OCI-LY7 (cell line): Measurements from ENCODE around the gene CRYGN.

Experiments
- EZH2phosphoT487 ChIP-seq: fragments of 200-600 bp; sonication (generic); IDR thresholded peaks from 2 replicates; pipeline ENCODE4 v1.6.1; 2018; ENCODE audit warnings: low read depth, borderline replicate concordance, mild to moderate bottlenecking, mixed run types, antibody characterized with exemption, low read length, moderate library complexity, mixed read lengths
- TF ChIP-seq, protein P1 (sequence below): fragments of 200-600 bp; sonication (generic); conservative IDR thresholded peaks from 2 replicates; pipeline ENCODE4 v1.5.1; 2014; ENCODE audit warnings: mild to moderate bottlenecking, antibody characterized with exemption, low read length, moderate library complexity, mixed read lengths

DNA sequence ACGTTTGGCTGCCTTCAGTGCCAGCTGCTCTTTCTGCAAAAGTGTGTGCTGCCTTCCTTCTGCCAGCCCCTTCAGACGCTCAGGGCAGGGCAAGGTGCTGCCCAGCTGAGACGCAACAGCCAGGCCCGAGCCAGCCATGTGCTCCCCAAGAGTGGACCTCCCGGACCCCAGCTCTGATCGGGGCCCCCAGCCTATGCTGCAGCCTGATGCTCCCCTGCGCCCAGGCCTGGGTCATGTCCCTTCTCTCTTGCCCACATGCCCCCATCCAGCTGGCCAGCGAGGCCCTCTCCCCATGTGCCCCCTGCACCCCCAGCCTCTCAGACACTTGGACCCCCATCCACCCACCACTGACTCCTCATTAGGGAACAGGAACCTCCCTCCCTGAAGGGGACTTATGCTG, 47.9 kb downstream of the CRYGN start:
- TF ChIP-seq, protein P1, sequence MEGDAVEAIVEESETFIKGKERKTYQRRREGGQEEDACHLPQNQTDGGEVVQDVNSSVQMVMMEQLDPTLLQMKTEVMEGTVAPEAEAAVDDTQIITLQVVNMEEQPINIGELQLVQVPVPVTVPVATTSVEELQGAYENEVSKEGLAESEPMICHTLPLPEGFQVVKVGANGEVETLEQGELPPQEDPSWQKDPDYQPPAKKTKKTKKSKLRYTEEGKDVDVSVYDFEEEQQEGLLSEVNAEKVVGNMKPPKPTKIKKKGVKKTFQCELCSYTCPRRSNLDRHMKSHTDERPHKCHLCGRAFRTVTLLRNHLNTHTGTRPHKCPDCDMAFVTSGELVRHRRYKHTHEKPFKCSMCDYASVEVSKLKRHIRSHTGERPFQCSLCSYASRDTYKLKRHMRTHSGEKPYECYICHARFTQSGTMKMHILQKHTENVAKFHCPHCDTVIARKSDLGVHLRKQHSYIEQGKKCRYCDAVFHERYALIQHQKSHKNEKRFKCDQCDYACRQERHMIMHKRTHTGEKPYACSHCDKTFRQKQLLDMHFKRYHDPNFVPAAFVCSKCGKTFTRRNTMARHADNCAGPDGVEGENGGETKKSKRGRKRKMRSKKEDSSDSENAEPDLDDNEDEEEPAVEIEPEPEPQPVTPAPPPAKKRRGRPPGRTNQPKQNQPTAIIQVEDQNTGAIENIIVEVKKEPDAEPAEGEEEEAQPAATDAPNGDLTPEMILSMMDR, result no peak
- TF ChIP-seq EZH2phosphoT487, result no peak
